Panc1 (cell line): ENCODE results near the gene BBOF1. TPM values are rescaled to one million over a fixed set of nuclear protein-coding genes. Genes with fewer than 3 reads are reported as not detected.

ENCODE experiments used
- ATAC-seq: fragments of 200-7000 bp; cut with Tn5 transposase; 2 replicates; pipeline ENCODE4 v1.9.1; 2020; ENCODE audit warnings: mild to moderate bottlenecking, moderate library complexity
- BruUV-seq: library from RNA; stranded (reverse); fragments of 400-500 nt; replicated peaks from 2 replicates; lab custom pipeline; 2021; lab: Mats Ljungman, UMichigan
- CTCF ChIA-PET: fragments of 300-600 bp; sonication (Branson Sonifier 250); formaldehyde crosslinking; loops from one replicate; lab custom pipeline; 2022; ENCODE audit warnings: antibody characterized with exemption; lab: Charles Lee
- POLR2A ChIA-PET: fragments of 300-600 bp; sonication (Branson Sonifier 250); formaldehyde crosslinking; loops from one replicate; lab custom pipeline; 2022; ENCODE audit warnings: antibody characterized with exemption; lab: Charles Lee
- DNase-seq: peaks from one replicate; pipeline ENCODE4 v3.0.0-alpha.2; 2010; ENCODE audit warnings: low read depth, low spot score
- H3K27ac ChIP-seq: 2 replicates; pipeline ENCODE4 v1.5.1; 2011; ENCODE audit warnings: mild to moderate bottlenecking, low read length, inconsistent platforms
- H3K27me3 ChIP-seq: fragments of 200-500 bp; sonication (Bioruptor generic); 2 replicates; pipeline ENCODE4 v1.6.0; 2014; ENCODE audit warnings: low read length, inconsistent platforms; ENCODE audit not compliant: control insufficient read depth, insufficient read depth
- H3K36me3 ChIP-seq: fragments of 200-500 bp; sonication (Bioruptor generic); 2 replicates; pipeline ENCODE4 v1.5.1; 2014; ENCODE audit warnings: inconsistent platforms, mild to moderate bottlenecking, low read length, moderate library complexity; ENCODE audit not compliant: control insufficient read depth, insufficient read depth
- H3K4me1 ChIP-seq: 2 replicates; pipeline ENCODE4 v1.5.1; 2011; ENCODE audit warnings: inconsistent platforms, mild to moderate bottlenecking, low read length, moderate library complexity; ENCODE audit not compliant: control insufficient read depth, insufficient read depth
- H3K4me3 ChIP-seq, 2 experiments: 2 replicates each; pipeline ENCODE4 v1.5.1; 2011 to 2012; ENCODE audit warnings: low read depth in 2 of 2, low read length in 2 of 2, mild to moderate bottlenecking in 2 of 2, inconsistent platforms in 1 of 2, moderate library complexity in 1 of 2
- H3K9me3 ChIP-seq: fragments of 200-500 bp; sonication (Bioruptor generic); 2 replicates; pipeline ENCODE4 v1.5.1; 2014; ENCODE audit warnings: low read depth, mild to moderate bottlenecking, inconsistent platforms, low read length, moderate library complexity; ENCODE audit not compliant: control insufficient read depth, insufficient read depth
- CTCF ChIP-seq: fragments of 450-650 bp; IDR thresholded peaks from 2 replicates; pipeline ENCODE4 v1.5.1; 2017; ENCODE audit warnings: mild to moderate bottlenecking
- POLR2AphosphoS5 ChIP-seq: IDR thresholded peaks from 2 replicates; pipeline ENCODE4 v1.6.1; 2012; ENCODE audit warnings: mild to moderate bottlenecking, low read depth, low read length, moderate library complexity
- REST ChIP-seq, 2 experiments: IDR thresholded peaks; 2 replicates each; pipeline ENCODE4 v1.6.1; 2011 to 2012; ENCODE audit warnings: low read depth in 2 of 2, control low read depth in 1 of 2, low read length in 1 of 2, mild to moderate bottlenecking in 1 of 2, moderate library complexity in 1 of 2; ENCODE audit not compliant: insufficient read depth in 1 of 2
- SIN3A ChIP-seq: IDR thresholded peaks from 2 replicates; pipeline ENCODE4 v1.6.1; 2012; ENCODE audit warnings: low read depth, mild to moderate bottlenecking, low read length, moderate library complexity, borderline replicate concordance; ENCODE audit not compliant: insufficient read depth
- TCF7L2 ChIP-seq: IDR thresholded peaks from 2 replicates; pipeline ENCODE4 v1.6.1; 2011; ENCODE audit warnings: mild to moderate bottlenecking, low read depth, low read length, inconsistent platforms
- in situ Hi-C: cut with HindIII; loops from 2 replicates; pipeline ENCODE4 v1.10.0; 2016; ENCODE audit warnings: low sequenced_read_pairs, low pct_unique_long_range_greater_than_20kb
- intact Hi-C: fragments of 100-400 bp; cut with micrococcal nuclease; formaldehyde crosslinking; loops from one replicate; pipeline ENCODE4 v1.10.0; 2022; ENCODE audit not compliant: unreplicated experiment
- total RNA-seq: library from RNA; stranded (reverse); gene quantifications from one replicate; pipeline ENCODE4 v1.2.1, GENCODE V29; 2021; ENCODE audit not compliant: unreplicated experiment

Gene BBOF1
- total RNA-seq, 1 experiment from 2014 or later: 1.9 TPM

GRCh38 chr14:74084277-74085046 is 65.3 kb downstream of the BBOF1 start, which contains the start of the genes ALDH6A1 and LIN52:
Gene ALDH6A1 (minus strand): TSS chr14:74084453. CDS start chr14:74084394, 59 bp downstream.
Gene LIN52 (plus strand): TSS chr14:74084956. CDS start chr14:74084975, 19 bp downstream.
- no peaks in the 10 kb centered on the region for H3K27me3 ChIP-seq
- DNase-seq: peak; percentile 98
- ChIA-PET CTCF (no interaction called here), POLR2A (no interaction called here)
- intact Hi-C loops (no loop called here), in situ Hi-C loops (no loop called here)
- peak within 1 kb of the TSS; percentile 94 to 98 for H3K4me3 ChIP-seq
- H3K4me1 ChIP-seq: peaks cover 7% of the 10 kb centered on the region; the same call in 1 of the 2 replicates
- BruUV-seq: no TSS peak
- H3K9me3 ChIP-seq: no peaks in the 10 kb centered on the region
- ATAC-seq: peak; percentile 97
- no peak for TF ChIP-seq REST (IDR thresholded peaks at IDR 0.05; ENCODE audit: insufficient read depth in 1 of 2, low read depth in 2 of 2, low read length in 1 of 2)
- TF ChIP-seq TCF7L2: no peak
- TF ChIP-seq POLR2AphosphoS5: peak; percentile 52; the same call in 1 of the 2 replicates
- no peak for TF ChIP-seq CTCF
- H3K27ac ChIP-seq: peak within 1 kb of the TSS; percentile 93
- peaks cover 4% of the 10 kb centered on the region; the same call in 1 of the 2 replicates for H3K36me3 ChIP-seq

- in situ Hi-C loops: no loop called here
- CTCF ChIA-PET: no interaction called here
- DNase-seq: no peak
- intact Hi-C loops: no loop called here
- Histone ChIP-seq H3K4me3 (peak overlapping the region; percentile 94 to 98), H3K27me3 (no peaks in the 10 kb centered on the region), H3K36me3 (peaks cover 4% of the 10 kb centered on the region; the same call in 1 of the 2 replicates), H3K9me3 (no peaks in the 10 kb centered on the region), H3K4me1 (peaks cover 7% of the 10 kb centered on the region; the same call in 1 of the 2 replicates), H3K27ac (peak overlapping the region; percentile 93)
- TSS peak; percentile 83 for BruUV-seq
- TF ChIP-seq REST (IDR thresholded peaks at IDR 0.05; ENCODE audit: insufficient read depth in 1 of 2, low read depth in 2 of 2, low read length in 1 of 2): no peak
- peak; percentile 73; the same call in 1 of the 2 replicates for TF ChIP-seq SIN3A
- peak; percentile 53 for ATAC-seq
- POLR2A ChIA-PET: interaction anchor here (0.6 kb wide), 1 partner anchor 67 kb away, joined by 5 read pairs; no protein-coding TSS in a partner anchor
Observed at GRCh38 chr14:74085047-74085637, 66.0 kb downstream of the BBOF1 start.
